IPS-11a (cell line): ENCODE data around the gene RUNX2.

Experiments used
- H3K4me3 ChIP-seq: one replicate; pipeline ENCODE4 v1.5.1; 2013; ENCODE audit warnings: low read depth, low read length, control low read depth

Gene RUNX2

GRCh38 chr6:45576648-45577624, 248.8 kb downstream of the RUNX2 start:
- H3K4me3 ChIP-seq: no peak overlapping the region

GRCh38 chr6:45577836-45578504, 249.8 kb downstream of the RUNX2 start:
- no peak overlapping the region for H3K4me3 ChIP-seq

- no peak overlapping the region for H3K4me3 ChIP-seq
Observed at GRCh38 chr6:45584127-45584526, 256.0 kb downstream of the RUNX2 start.

GRCh38 chr6:45586216-45587171, 258.4 kb downstream of the RUNX2 start:
- no peak overlapping the region for H3K4me3 ChIP-seq

- H3K4me3 ChIP-seq: no peak overlapping the region
Observed at GRCh38 chr6:45587229-45588060, 259.3 kb downstream of the RUNX2 start.

GRCh38 chr6:45589367-45589766, 261.2 kb downstream of the RUNX2 start:
- H3K4me3 ChIP-seq: no peak overlapping the region

- no peak overlapping the region for H3K4me3 ChIP-seq
Observed at GRCh38 chr6:45590226-45590625, 262.1 kb downstream of the RUNX2 start.

GRCh38 chr6:45590696-45591184, 262.6 kb downstream of the RUNX2 start:
- no peak overlapping the region for H3K4me3 ChIP-seq

GRCh38 chr6:45591306-45591705, 263.2 kb downstream of the RUNX2 start:
- H3K4me3 ChIP-seq: no peak overlapping the region

GRCh38 chr6:45591890-45592289, 263.8 kb downstream of the RUNX2 start:
- no peak overlapping the region for H3K4me3 ChIP-seq

GRCh38 chr6:45592991-45593390, 264.9 kb downstream of the RUNX2 start:
- no peak overlapping the region for H3K4me3 ChIP-seq

- H3K4me3 ChIP-seq: no peak overlapping the region
Observed at GRCh38 chr6:45595010-45595851, 267.1 kb downstream of the RUNX2 start.

- no peak overlapping the region for H3K4me3 ChIP-seq
Observed at GRCh38 chr6:45597424-45597823, 269.3 kb downstream of the RUNX2 start.

GRCh38 chr6:45599053-45599452, 270.9 kb downstream of the RUNX2 start:
- no peak overlapping the region for H3K4me3 ChIP-seq

GRCh38 chr6:45605971-45606370, 277.8 kb downstream of the RUNX2 start:
- no peak overlapping the region for H3K4me3 ChIP-seq

- H3K4me3 ChIP-seq: no peak overlapping the region
Observed at GRCh38 chr6:45606831-45607400, 278.8 kb downstream of the RUNX2 start.

GRCh38 chr6:45607798-45608197, 279.7 kb downstream of the RUNX2 start:
- no peak overlapping the region for H3K4me3 ChIP-seq

- no peak overlapping the region for H3K4me3 ChIP-seq
Observed at GRCh38 chr6:45608252-45608913, 280.3 kb downstream of the RUNX2 start.
